ENCODE data around the gene KIF16B.

KIF16B gene

GRCh38 chr20:16273812-16274555 lies 299.3 kb downstream of the KIF16B start:
- POLR2A ChIA-PET: no interaction called here
- Histone ChIP-seq H3K27ac (ENCODE audit: extremely low read depth, low read depth, low read length) (no peak overlapping the region), H3K9me3 (ENCODE audit: control insufficient read depth, insufficient read depth, low read depth, low read length) (no peaks in the 10 kb centered on the region), H3K4me1 (ENCODE audit: control insufficient read depth, insufficient read depth, low read length) (no peaks in the 10 kb centered on the region), H3K4me3 (ENCODE audit: low read depth, low read length) (no peak overlapping the region), H3K36me3 (ENCODE audit: control insufficient read depth in 2 of 2, insufficient read depth in 1 of 2, low read length in 2 of 2) (peaks cover 0 to 5% of the 10 kb centered on the region in 2 experiments; a peak in 1 of 3 replicates)
- TF ChIP-seq ZNF214 (tag by site-specific recombination; IDR thresholded peaks at IDR 0.05; ENCODE audit: borderline replicate concordance) (no peak), ZNF777 (tag by site-specific recombination; IDR thresholded peaks at IDR 0.05; ENCODE audit: borderline replicate concordance) (no peak), MZF1 (tag by site-specific recombination; IDR thresholded peaks at IDR 0.05; ENCODE audit: borderline replicate concordance) (no peak), ZBTB10 (tag by site-specific recombination; IDR thresholded peaks at IDR 0.05) (no peak), ZBTB49 (tag by site-specific recombination; IDR thresholded peaks at IDR 0.05; ENCODE audit: low read depth) (no peak), ZNF529 (tag by site-specific recombination; IDR thresholded peaks at IDR 0.05; ENCODE audit: insufficient replicate concordance) (no peak), ZNF626 (tag by site-specific recombination; IDR thresholded peaks at IDR 0.05) (no peak), PBX3 (CRISPR knock-in tag; IDR thresholded peaks at IDR 0.05) (no peak), ZNF670 (tag by site-specific recombination; IDR thresholded peaks at IDR 0.05; ENCODE audit: low read depth) (no peak)
- CTCF ChIA-PET: interaction anchor here (0.7 kb wide), 1 partner anchor 20 kb away, joined by 3 read pairs; no protein-coding TSS in a partner anchor

- Histone ChIP-seq H3K4me3 (ENCODE audit: low read depth, low read length) (no peak overlapping the region), H3K27ac (ENCODE audit: extremely low read depth, low read depth, low read length) (no peak overlapping the region), H3K4me1 (ENCODE audit: control insufficient read depth, insufficient read depth, low read length) (no peaks in the 10 kb centered on the region), H3K36me3 (ENCODE audit: control insufficient read depth in 2 of 2, insufficient read depth in 1 of 2, low read length in 2 of 2) (peaks cover 0 to 5% of the 10 kb centered on the region in 2 experiments; a peak in 1 of 3 replicates), H3K9me3 (ENCODE audit: control insufficient read depth, insufficient read depth, low read depth, low read length) (no peaks in the 10 kb centered on the region)
- ChIA-PET CTCF (no interaction called here), POLR2A (no interaction called here)
- TF ChIP-seq ZNF514 (tag by site-specific recombination; IDR thresholded peaks at IDR 0.05): no peak
- TF ChIP-seq TSHZ1 (tag by site-specific recombination; IDR thresholded peaks at IDR 0.05; ENCODE audit: borderline replicate concordance): no peak
- no peak for TF ChIP-seq ZBTB11 (tag by site-specific recombination; conservative IDR thresholded peaks at IDR 0.05; ENCODE audit: low read depth)
- no peak for TF ChIP-seq PRDM1 (tag by site-specific recombination; IDR thresholded peaks at IDR 0.05)
- TF ChIP-seq ZNF341 (tag by site-specific recombination; IDR thresholded peaks at IDR 0.05; ENCODE audit: low read depth): no peak
- TF ChIP-seq ZNF214 (tag by site-specific recombination; IDR thresholded peaks at IDR 0.05; ENCODE audit: borderline replicate concordance): no peak
- TF ChIP-seq GFI1B (tag by site-specific recombination; IDR thresholded peaks at IDR 0.05): no peak
- no peak for TF ChIP-seq ZNF121 (tag by site-specific recombination; IDR thresholded peaks at IDR 0.05)
- TF ChIP-seq ZBTB44 (tag by site-specific recombination; IDR thresholded peaks at IDR 0.05): no peak
Observed at GRCh38 chr20:16272780-16273360, 300.4 kb downstream of the KIF16B start.

All from HEK293 (cell line).